HG03135 (cell line): Measurements from ENCODE around the gene PALLD.
"Not testable (repeated sequence)": the region's sequence is repeated elsewhere in the genome, so short reads cannot be mapped to it uniquely, and the experiment has no call there.

Experiments used
- ATAC-seq: cut with Tn5 transposase; IDR thresholded peaks from one replicate; pipeline ENCODE4 v1.9.1; 2021; ENCODE audit warnings: mild to moderate bottlenecking, moderate library complexity; ENCODE audit not compliant: unreplicated experiment

PALLD gene

DNA sequence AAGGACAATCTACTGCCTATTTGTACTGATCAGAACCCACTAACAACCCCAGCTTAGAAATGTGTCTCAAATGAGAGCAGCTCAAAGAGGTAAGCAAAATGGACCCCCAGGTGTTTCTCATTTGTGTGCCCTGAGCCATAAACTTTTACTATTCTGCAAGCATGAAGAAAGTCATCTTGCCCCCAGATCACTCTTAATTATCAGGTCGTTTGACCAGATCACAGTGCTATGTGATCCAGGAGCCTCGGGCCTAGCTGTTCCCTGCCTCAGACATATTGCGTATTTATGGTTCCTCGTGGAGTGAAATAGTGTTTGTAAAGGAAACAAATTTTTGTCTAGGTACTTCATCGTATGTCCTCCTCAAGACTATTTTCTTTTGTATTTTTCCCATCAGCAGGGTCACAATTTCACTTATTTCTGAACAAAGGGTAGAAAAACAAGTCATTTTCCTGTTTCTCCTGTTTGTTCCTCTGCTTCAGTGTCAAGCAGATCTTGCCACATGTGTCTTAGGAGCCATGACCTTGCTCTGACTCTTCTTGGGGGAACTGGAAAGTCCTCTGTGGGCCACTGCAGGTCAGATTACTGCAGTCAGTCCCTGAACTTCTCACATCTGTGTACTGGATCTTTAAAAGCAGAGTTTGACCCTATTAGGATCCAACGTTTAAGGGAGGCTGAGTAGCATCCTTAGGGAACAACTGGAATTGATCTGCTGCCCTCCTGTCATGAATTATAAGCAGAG is 194.9 kb downstream of the PALLD start:
- ATAC-seq: no peak

- no peak for ATAC-seq
Observed at GRCh38 chr4:168693750-168694490, 197.1 kb downstream of the PALLD start.

GRCh38 chr4:168694667-168695066 is 197.8 kb downstream of the PALLD start:
- no peak for ATAC-seq

- ATAC-seq: no peak
Observed at GRCh38 chr4:168695288-168695687, 198.4 kb downstream of the PALLD start.

DNA sequence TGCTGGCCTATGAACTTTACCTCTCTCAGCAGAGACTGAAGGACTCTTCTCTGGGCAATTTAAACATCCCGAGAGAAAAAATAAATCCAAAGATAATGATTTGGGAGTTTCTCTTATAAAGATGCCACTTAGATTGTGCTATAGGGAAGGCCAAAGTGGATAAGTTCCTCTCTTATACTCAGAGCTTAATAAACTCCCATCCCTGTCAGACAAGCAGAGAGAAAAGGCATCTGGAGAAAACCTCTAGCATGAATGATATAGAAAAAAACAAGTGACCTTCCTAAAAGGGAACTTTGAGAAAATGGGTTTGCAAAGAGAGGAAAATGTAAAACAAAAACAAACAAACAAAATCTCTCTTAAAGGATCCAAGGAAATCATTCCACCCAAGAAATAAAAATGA is 199.4 kb downstream of the PALLD start:
- ATAC-seq: no peak

GRCh38 chr4:168696826-168697225 is 200.0 kb downstream of the PALLD start:
- no peak for ATAC-seq

DNA sequence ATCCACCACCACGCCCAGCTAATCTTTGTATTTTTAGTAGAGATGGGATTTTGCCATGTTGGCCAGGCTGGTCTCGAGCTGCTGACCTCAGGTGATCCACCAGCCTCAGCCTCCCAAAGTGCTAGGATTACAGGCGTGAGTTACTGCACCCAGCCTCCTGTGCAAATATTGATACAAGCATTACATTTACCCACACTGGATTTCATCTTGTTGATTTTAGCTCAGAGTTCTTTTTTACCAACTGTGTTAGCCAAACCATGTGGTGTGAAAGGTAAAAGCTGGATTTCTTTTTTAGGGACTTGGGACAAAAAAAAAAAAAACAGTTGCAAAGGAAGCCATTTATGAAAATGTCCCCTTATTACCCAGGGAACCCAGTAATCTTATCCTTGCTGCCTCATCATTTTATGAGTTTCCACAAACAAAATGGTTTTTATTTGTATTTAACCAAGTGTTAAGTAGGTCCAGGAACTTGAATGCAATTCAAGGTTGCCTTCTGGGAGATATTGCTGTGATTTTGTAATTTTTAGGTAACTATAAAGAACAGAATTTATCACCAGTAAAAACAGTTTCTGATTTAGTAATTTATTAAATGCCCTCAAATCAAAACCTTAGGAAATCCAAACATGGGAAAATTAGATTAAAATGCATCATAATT is 202.5 kb downstream of the PALLD start:
- no peak for ATAC-seq

DNA sequence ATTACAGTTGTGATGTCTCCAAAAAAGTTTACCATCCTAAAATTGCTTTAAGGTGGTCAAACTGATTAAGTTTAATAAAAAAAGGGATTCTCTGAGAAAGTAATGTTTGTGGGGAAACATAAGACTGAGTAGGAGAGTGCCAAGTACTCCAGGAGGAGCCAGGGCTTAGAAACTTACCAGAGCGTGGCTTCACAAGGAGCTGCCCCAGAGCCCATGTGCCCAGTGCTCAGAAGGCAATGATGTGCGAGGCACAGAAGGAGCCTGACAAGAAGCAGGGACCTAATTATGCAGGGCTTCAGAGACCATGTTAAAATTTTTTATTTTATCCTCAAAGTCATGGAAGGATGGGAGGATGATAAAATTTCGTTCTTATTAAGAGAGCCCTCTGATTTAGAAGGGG is 204.2 kb downstream of the PALLD start:
- ATAC-seq: no peak

DNA sequence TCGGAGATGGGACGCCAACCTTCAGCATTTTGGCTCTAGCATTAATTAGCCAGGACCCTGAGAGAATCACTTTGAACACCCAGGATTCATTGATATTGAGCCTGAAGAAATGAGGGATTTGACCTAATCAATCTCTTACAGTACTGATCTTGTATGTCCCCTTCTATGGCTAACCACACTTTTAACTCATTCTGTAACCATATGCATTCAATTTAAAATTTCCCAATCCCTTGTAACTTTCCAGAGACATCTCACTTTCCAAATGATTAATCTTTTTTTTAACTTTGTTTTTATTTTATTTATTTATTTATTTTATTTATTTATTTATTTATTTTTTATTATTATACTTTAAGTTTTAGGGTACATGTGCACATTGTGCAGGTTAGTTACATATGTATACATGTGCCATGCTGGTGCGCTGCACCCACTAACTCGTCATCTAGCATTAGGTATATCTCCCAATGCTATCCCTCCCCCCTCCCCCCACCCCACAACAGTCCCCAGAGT is 205.8 kb downstream of the PALLD start:
- not testable (repeated sequence) for ATAC-seq

GRCh38 chr4:168705121-168705520 is 208.3 kb downstream of the PALLD start:
- ATAC-seq: no peak

GRCh38 chr4:168707205-168707604 is 210.4 kb downstream of the PALLD start:
- no peak for ATAC-seq

GRCh38 chr4:168708108-168708507 is 211.3 kb downstream of the PALLD start:
- ATAC-seq: no peak

DNA sequence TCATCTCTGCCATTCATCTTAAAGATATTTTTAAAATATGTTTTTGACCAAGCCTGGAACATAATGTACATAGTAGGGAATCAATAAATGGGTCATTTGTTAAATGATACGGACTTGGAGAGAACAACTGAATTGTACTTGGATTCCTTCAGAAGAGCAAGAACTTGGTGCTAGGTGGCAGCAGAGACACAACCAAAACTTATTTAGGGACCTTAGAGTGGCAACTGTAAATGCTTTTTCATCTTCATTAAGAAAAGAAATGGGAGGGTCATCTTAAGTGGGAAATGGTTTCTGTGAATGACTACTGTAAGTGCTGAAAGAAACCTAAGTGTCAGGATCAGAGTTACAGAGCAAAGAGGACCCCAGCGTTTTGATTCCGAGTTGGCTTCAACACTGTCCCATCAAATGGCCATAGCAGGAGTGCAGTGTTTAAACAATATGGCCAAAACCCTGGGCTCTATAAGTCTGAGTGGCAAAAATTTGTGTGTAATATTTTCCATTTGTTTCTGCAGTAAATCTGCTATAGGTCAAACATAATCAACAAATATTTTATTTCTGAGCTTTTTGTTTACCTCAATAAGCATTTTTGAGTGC is 213.6 kb downstream of the PALLD start:
- ATAC-seq: no peak

DNA sequence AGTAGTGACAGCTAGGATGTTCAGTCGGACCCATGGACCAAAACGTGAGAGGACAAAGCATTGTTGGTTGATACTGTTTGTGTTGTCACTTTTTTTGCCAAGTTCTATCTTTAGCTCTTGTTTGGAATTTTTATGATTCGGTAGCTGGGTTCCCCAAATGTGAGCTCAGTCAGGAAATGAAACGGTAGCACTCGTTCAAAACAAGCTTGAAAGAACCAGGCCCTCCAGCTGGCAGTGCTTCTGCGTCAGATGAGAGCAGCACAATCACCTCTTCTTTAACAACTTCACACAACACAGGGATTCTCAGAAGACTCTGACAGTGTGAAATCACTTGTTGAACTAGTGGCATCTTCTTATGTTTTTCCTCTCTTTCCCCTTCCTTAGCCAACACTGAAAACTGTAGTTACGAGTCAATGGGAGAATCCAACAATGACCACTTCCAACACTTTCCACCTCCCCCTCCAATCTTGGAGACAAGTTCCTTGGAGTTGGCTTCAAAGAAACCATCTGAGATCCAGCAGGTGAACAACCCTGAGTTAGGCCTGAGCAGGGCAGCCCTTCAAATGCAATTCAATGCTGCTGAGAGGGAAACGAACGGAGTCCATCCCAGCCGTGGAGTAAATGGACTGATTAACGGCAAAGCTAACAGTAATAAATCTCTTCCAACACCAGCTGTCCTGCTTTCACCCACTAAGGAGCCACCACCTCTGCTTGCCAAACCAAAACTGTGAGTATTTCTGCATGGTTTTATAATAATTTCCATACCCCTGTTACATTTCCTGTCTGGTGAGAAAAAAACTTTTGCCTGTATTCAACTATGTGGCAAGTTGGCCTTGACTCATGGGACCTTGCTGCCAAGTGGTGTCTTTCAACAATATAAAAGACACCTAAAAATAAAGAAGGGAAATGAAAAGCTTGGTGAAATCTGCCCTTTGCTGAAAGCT is 214.6 kb downstream of the PALLD start:
- ATAC-seq: no peak

GRCh38 chr4:168712316-168712890 is 215.6 kb downstream of the PALLD start:
- ATAC-seq: no peak

- no peak for ATAC-seq
Observed at GRCh38 chr4:168713253-168713652, 216.4 kb downstream of the PALLD start.

- no peak for ATAC-seq
Observed at GRCh38 chr4:168715896-168716295, 219.0 kb downstream of the PALLD start.

- ATAC-seq: no peak
Observed at GRCh38 chr4:168716406-168717129, 219.7 kb downstream of the PALLD start.

DNA sequence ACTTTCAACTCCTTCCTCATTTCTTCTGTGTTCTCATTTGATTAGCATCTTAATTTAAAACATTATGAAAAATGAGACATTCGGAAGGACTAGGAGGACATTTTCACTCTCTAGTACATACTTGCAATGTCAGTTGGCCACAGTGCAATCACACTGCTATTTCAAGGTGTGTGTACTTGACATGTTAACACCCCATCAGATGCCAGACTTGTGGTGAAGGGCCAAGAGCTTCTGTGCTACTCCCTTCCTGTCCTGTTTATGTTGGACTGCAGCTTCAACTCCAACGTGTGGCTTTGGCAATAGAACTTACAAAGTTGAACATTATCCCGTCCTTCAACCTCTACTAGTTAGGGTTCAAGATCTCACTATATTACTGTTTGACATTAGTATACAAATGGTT is 221.0 kb downstream of the PALLD start:
- no peak for ATAC-seq
